Medulla oblongata (tissue), 1 donor: ENCODE measurements around the gene SAMHD1.
"Not testable (repeated sequence)": the region's sequence is repeated elsewhere in the genome, so short reads cannot be mapped to it uniquely, and the experiment has no call there.

ENCODE experiments used
- DNase-seq: peaks from one replicate; pipeline ENCODE4 v3.0.0-alpha.2; 2015; ENCODE audit errors: extremely low spot score

SAMHD1 gene

DNA sequence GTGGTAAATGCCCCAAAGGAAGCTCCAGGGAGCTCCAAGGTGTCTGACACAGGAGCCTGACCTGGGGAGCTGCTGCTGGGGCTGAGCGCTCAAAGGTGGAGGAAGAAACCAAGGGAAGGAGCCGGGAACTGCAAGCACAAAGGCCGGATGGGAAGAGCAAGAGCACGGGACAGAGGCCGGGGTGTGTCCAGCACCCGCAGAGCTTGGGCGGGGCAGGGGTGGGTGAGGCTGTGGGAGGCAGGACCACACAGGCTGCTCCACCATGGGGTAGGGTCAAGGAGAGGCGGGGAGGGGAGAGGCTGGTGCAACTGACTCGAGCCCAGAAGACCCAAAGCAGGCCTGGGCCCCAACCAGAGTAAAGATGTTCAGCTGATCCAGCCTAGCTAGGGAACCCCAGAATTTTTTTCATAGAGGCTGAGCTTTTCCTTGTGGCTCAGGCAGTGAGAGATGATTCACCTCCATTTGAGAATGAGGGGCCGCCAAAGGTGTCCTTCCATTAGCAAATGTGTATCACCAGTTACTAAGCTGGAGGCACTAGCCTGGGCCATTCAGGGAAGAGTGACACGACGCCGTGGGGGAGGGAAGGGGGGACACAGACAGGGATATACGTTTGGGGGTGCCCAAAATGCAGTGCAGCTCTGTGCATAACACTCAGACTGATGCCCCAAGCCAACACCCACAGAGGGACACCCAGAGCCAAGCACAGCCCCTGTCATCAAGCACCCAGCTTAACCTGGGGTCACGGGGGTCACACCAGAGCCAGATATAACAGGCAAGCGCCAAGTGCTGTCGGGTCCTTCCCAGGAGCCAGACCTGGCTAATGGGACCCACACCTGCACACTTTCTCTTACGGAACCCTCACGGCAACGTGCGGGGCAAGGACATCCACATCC is 96.9 kb downstream of the SAMHD1 start:
- no peak for DNase-seq

DNA sequence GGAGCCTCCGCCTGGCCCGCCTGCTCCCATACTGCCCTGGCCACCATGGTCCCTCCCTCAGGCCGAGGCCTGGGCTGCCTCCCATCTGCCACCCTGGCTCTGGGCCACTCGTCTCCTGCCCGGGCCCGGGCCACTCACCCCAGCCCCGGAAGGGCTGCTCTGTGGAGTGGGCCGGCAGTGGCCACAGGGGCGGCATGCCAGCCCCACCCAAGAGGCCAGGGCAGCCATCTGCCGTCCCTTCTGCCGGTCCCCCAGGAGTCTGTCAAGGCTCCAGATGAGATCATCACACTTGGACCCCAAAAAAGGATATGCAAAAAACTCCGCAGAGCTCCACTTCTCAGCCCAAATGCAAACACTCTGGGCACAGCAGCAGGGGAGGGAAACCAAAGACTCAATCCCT is 99.3 kb downstream of the SAMHD1 start:
- peak; percentile 69 for DNase-seq

DNA sequence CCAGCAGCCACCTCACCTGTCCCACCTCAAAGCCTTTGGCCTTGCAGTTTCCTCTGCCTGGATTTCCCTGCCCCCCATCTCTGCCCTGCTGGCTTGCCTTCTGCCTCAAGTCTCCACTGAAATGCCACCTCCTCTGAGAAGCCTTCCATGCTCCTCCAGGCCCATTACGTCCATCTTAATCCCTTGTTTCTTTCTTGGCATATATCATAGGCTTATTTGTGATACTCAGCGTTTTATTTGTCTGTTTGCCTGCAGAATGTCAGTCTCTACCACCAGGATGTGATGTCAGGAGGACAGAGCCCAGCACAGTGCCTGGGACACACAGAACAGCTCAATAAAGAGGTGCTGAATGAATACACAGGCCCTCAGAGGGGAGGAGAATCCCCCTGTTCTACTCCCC is 100.0 kb downstream of the SAMHD1 start:
- no peak for DNase-seq

DNA sequence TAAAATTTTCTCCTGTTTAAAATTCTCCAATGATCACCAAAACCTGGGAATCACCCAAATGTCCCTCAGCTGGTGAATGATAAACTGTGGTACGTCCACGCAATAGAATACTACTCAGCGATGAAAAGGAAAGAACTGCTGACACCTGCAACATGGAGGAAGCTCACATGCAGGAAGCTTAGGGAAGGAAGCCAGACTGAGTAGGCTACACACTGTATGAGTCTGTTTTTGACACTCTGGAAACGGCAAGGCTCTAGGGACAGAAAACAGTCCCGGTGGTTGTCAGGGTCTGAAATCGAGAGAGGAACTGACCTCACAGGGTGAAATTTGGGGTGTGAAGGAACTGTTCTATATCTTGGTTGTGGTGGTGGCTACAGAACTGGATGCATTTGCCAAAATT is 100.7 kb downstream of the SAMHD1 start:
- no peak for DNase-seq

DNA sequence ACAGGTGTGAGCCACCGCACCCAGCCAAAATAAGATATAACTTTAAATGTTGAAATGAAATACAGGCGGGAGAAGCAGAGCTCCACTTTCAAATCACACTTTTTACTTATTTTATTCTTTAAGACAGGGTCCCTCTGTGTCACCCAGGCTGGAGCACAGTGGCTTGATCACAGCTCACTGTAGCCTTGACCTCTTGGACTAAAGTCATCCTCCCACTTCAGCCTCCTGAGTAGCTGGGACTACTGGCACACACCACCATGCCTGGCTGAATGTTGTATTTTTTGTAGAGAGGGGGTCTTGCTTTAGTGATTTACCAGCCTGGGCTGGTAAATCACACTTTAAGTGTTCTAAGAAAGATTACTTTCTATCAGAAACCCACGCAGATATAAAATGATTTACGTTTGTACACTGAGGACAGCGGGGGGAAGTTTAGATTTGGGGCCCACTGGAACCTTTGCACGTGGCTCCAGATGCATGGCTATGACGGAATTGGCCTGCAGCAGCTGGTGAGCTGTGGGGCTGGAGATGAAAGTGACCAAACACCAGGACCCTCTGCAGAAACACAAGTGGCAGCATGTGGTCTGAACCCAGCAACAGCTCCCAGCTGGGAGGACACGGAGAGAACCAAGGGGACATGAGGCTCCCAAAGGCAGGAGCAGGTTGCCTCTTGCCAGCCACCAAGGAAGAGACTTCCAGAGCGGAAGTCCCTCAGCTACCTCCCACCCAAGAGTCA is 102.0 kb downstream of the SAMHD1 start:
- no peak for DNase-seq

DNA sequence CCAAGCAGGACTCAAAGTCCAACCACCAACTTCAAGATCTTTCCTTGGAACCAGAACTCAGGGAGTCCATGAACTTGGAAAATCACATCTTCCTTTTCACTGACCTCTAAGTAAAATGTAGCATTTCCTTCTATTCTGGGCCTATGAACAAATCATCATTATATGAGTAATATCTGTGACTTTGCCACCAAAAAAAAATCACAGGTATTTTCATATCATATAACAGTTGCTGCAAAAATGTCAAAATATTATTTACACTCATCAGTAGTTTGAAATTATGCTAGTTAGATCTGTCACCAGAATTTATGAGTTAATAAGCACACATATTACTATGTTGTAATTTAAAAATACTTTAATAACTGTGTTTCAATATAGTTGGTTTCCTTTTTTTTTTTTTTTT is 102.8 kb downstream of the SAMHD1 start:
- DNase-seq, result no peak

DNA sequence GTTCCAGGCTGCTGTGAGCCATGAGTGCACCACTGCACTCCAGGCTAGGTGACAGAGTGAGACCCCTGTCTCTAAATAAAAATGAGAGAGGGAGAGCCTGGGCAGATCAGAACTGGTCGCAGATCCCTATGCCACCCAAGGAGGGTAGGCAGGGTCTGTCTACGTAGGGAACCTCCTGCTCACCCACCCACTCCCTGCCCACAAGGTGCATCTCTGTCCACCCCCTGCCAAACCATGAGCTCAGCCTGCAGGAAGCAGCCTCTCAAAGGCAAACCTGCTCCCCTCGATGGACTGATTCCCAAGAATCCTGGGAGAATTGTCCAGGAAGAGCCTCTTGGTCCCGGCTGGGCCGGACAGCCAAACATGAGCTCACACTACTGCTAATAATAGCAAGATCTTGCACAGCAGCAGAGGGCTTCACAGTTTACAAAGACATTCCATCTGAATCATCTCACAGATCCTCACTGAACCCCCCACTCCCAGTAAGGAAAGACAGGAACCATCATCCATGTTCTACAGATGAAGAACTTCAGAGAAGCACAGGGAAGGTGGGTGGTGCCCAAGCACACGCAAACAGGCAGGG is 103.3 kb downstream of the SAMHD1 start:
- no peak for DNase-seq

DNA sequence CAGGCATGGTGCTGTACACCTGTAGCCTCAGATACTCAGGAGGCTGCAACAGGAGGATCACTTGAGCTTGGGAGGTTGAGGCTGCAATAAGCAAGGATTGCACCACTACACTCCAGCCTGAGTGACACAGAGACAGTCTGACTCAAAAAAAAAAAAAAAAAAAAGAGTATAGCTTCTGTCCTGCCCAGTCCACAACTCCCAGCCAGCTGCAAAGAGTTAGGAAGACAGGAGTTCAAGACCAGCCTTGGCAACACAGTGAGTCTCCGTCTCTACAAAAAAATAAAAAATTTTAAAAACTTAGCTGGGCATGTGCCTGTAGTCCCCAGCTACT is 103.8 kb downstream of the SAMHD1 start:
- DNase-seq, result no peak

DNA sequence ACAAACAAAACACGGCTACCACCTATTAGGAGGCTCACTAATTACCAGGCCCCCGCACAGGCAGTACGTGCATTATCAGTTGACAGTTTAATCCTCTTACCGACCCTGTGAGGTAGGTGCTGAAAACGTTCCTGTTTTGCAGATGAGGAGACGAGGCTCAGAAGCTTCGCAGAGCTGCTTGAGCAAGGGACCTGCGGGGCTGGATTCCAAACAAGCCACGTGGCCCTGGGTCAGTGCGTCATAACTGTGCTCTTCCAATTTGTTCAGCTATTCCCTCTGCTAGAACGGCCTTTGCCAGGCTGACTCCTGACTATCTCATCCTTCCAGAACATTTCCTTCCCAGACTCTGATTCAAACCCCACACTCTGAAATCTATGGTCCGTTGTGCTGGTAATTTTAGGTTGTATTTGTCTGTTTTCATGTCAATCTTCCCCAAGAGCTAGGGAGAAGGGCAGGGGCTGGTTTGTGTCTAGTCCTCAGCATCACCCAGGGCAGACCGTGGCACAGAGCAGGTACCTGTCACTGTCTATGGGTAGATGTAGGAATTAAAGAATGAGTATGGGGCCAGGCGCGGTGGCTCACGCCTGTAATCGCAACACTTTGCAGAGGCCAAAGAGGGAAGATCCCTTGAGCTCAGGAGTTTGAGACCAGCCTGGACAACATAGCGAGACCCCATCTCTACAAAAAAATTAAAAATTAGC is 104.3 kb downstream of the SAMHD1 start:
- peak; percentile 79 for DNase-seq

DNA sequence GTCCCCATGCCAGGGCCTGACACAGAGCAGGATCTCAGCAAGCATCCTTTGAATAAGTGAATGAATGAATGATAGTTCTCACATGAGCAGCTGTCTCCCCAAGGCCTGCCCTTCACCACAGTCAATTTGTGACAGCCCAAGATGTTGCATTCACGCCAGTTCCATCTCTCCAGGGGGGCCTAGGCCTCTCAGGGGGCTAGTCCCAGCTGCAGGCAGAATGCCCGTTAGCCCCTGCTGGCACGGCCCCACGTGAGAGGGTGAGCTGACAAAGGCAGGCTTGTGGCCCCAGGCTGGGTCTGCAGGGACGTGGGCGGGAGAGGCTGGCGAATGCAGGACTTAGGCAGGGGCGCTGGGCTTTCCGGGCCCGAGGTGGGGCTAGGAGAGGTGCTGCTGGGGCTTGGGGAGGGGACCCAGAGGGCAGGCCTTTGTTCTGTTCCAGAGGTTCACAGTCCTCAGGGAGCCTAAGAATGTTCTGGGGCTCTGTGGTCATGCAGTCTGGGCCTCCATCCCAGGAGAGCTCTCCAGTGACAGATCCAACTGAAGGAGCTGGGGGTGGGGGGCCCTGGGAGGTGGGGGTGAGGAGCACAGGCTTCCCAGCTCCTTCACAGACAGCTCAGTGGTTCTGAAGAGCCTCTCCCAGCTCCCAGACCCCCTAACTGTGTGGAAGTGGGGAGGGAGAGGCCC is 106.1 kb downstream of the SAMHD1 start:
- DNase-seq, result peak; percentile 76

DNA sequence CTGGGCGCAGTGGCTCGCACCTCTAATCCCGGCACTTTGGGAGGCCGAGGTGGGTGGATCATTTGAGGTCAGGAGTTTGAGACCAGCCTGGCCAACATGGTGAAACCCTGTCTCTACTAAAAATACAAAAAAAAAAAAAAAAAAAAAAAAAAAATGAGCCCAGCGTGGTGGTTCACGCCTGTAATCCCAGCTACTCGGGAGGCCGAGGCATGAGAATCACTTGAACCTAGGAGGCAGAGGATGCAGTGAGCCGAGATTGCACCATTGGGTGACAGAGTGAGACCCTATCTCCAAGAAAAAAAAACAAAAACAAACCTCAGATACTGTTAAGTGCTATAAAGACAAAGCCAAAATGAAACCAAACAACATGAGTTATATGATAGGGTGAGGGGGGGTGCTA is 110.5 kb downstream of the SAMHD1 start:
- DNase-seq, result not testable (repeated sequence)
